Measurements from ENCODE around the gene FNDC10. TPM values are rescaled to one million over a fixed set of nuclear protein-coding genes. Genes with fewer than 3 reads are reported as not detected.

FNDC10 gene
- total and polyA plus RNA-seq, 9 of the 15 experiments (the other 6 are each of a cell fraction or from before 2014, with no cell fraction given), result 0.08 to 6.3 (median 1.6) TPM

DNA sequence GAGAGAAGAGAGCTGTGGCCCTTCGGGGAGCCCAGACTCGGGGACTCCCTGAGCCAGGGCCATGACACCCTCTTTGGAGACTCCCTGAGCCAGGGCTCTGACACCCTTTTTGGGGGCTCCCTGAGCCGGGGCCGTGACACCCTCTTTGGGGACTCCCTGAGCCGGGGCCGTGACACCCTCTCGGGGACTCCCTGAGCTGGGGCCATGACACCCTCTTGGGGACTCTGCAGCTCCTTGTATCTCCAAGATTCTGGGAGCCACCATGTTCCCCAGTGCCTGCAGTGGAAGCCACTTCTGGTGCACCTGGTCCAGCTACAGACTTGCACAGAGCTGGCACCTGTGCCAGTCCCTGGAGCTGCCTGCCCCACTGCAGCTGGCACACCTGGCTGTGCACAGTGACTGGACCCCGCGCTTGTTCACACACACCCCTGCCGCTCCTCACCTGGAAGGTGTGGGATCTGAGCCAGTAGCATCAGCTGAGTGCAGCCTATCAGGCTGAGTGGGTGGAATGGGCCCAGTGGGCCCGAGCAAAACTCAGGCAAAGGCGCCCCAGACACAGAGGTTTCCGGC lies 21.5 kb downstream of the FNDC10 start (continued):
- TF ChIP-seq CCNT2 (IDR thresholded peaks at IDR 0.05; ENCODE audit: borderline replicate concordance, extremely low read depth, insufficient read length, low read depth, low read length) (no peak), TBL1XR1 (IDR thresholded peaks at IDR 0.05; ENCODE audit: low read length in 2 of 2) (no peak), RBBP5 (IDR thresholded peaks at IDR 0.05; ENCODE audit: borderline replicate concordance, insufficient read depth, low read length, poor library complexity, severe bottlenecking) (no peak), ZSCAN29 (IDR thresholded peaks at IDR 0.05) (no peak), ZFP1 (CRISPR knock-in tag; IDR thresholded peaks at IDR 0.05) (no peak), ZBTB43 (CRISPR knock-in tag; IDR thresholded peaks at IDR 0.05) (no peak)

- WGBS (ENCODE audit: insufficient coverage, low coverage, missing lambda C conversion rate), result 33% methylated on average over 10 of the region's 10 CpGs
- Histone ChIP-seq H3K27me3 (ENCODE audit: control insufficient read depth in 2 of 2, insufficient read depth in 2 of 2, low read length in 2 of 2) (peaks cover 0 to 18% of the 10 kb centered on the region in 2 experiments; a peak in 3 of 5 replicates), H3K27ac (ENCODE audit: extremely low read depth, low read depth, low read length) (no peak overlapping the region), H3K36me3 (ENCODE audit: control insufficient read depth, insufficient read depth, low read length) (peaks cover 7% of the 10 kb centered on the region; the same call in 2 of the 3 replicates), H3K4me3 (no peak overlapping the region), H4K20me1 (replicated peaks; ENCODE audit: control insufficient read depth, insufficient read depth, low read length) (no peaks in the 10 kb centered on the region), H3K4me2 (ENCODE audit: insufficient read depth, low read length) (no peak overlapping the region; the same call in 1 of the 2 replicates), H3K9me3 (replicated peaks; ENCODE audit: control insufficient read depth, insufficient read depth, low read depth, low read length) (no peaks in the 10 kb centered on the region), H3K9ac (ENCODE audit: insufficient read depth in 1 of 2, low read depth in 2 of 2, low read length in 2 of 2) (peak overlapping the region in 1 of 2 experiments; percentile 59; a peak in 1 of 4 replicates), H3K79me2 (ENCODE audit: control insufficient read depth, insufficient read depth, low read length) (peaks cover 29% of the 10 kb centered on the region), H3K9me1 (ENCODE audit: control insufficient read depth, insufficient read depth, low read length) (no peaks in the 10 kb centered on the region), H3K4me1 (replicated peaks in 1 of 2; ENCODE audit: control insufficient read depth in 2 of 2, insufficient read depth in 2 of 2, low read length in 2 of 2) (peaks cover 15 to 35% of the 10 kb centered on the region in 2 experiments; a peak in 4 of 5 replicates), H2AFZ (ENCODE audit: low read depth, low read length) (peak overlapping the region; percentile 49)
- no peak for DNase-seq (ENCODE audit: extremely low read depth in 1 of 4, low spot score in 3 of 4)
- FAIRE-seq, result no peak
- TF ChIP-seq MEIS2 (IDR thresholded peaks at IDR 0.05; ENCODE audit: partially characterized antibody), result peak; percentile 90
- TF ChIP-seq ZNF124 (CRISPR knock-in tag; IDR thresholded peaks at IDR 0.05), result no peak
- no peak for TF ChIP-seq ZNF274 (IDR thresholded peaks at IDR 0.05; ENCODE audit: borderline replicate concordance, low read depth, low read length)
- TF ChIP-seq RBFOX2 (IDR thresholded peaks at IDR 0.05; ENCODE audit: low read depth, low read length), result 0 out of 2 replicates have a peak, but pooled peaks have one; percentile 20
- TF ChIP-seq PBX2 (CRISPR knock-in tag; IDR thresholded peaks at IDR 0.05; ENCODE audit: low read depth), result no peak
- peak; percentile 76 for TF ChIP-seq PBX2 (tag; conservative IDR thresholded peaks at IDR 0.05; ENCODE audit: low read depth)
- no peak for TF ChIP-seq ZNF324 (CRISPR knock-in tag; IDR thresholded peaks at IDR 0.05)
- 0 out of 2 replicates have a peak, but pooled peaks have one; percentile 36 for TF ChIP-seq ZNF282 (CRISPR knock-in tag; IDR thresholded peaks at IDR 0.05)
- TF ChIP-seq PKNOX1 (IDR thresholded peaks at IDR 0.05), result peak; percentile 86
- ChIA-PET CTCF (ENCODE audit: low intra/inter-chr PET ratio) (no interaction called here), POLR2A (interaction anchor here (0.8 to 3.4 kb wide), 9 partner anchors 9 to 327 kb away, joined by 3 to 21 read pairs (median 5); partner anchors contain the start of gene MIB2)
- no peak for ATAC-seq
- in situ Hi-C loops (cut with MboI) (no loop called here), intact Hi-C loops (cut with micrococcal nuclease) (no loop called here)
- no TSS peak for BruUV-seq (replicated peaks)
Observed at GRCh38 chr1:1577367-1578011, 22.4 kb downstream of the FNDC10 start.

Data from K562 (cell line).